A673 (cell line): Measurements from ENCODE around the gene ZFP42. TPM values are rescaled to one million over a fixed set of nuclear protein-coding genes. Genes with fewer than 3 reads are reported as not detected.

ENCODE experiments used
- total RNA-seq: library from RNA; stranded (reverse); gene quantifications from 2 replicates; pipeline ENCODE4 v1.2.3, GENCODE V29; 2021

ZFP42 gene
- total RNA-seq, 1 experiment from 2014 or later = not detected

Other genes starting within 250 kb of the ZFP42 start
- 0.17 TPM in 1 of 2 replicates, not detected in the other for gene TRIML2, start 113.8 kb downstream of the ZFP42 start, total RNA-seq
- not detected in 2 replicates for gene TRIML1, start 143.7 kb downstream of the ZFP42 start, total RNA-seq